Measurements from ENCODE around the gene CENPN. TPM values are rescaled to one million over a fixed set of nuclear protein-coding genes. Genes with fewer than 3 reads are reported as not detected.

CENPN gene
- total RNA-seq, 4 donors from 2014 or later = 1.8 to 8.1 (median 4.2) TPM

DNA sequence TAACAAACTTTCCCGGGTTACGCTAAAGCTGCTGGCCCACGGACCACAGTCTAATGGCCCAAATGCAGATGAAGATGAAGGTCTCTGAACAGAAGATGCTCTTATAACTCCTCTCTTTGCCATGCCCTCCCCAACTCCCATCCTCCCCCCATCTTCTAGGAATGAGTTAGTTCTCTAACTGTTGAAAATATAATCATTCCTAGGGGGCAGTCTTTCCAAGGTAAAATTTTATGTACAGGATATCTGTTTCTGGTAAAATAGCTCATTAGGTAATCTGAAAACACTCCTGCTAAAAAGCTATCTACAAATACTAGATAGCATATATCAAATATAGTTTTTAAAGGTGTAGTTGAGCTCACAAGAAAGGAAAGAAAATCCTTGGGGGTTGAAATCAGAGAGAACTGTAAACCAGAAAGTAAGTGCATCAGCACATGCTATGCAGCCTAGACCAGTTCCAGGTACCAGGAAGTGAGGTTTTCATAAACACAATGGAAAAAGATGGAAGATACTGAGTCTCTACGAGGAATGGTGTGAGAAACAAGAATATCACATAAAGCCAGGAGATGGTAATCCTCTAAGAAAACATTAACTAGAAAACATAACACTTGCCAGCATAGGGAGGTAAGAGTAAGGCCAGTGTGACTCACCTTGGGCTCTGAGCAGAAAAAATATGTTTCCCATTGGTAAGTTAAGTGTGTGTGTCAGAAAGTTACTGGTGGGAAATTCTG, 38.5 kb upstream of the CENPN start:
- Histone ChIP-seq H3K27ac (no peak overlapping the region), H3K9me3 (no peaks in the 10 kb centered on the region), H3K36me3 (peaks cover 0 to 10% (median 0%) of the 10 kb centered on the region in 3 donors), H3K4me1 (no peaks in the 10 kb centered on the region), H3K4me3 (no peak overlapping the region), H3K27me3 (no peaks in the 10 kb centered on the region)
- WGBS, 2 donors = 93 to 96% methylated on average over 4 of the region's 4 CpGs
- TF ChIP-seq, protein P1, sequence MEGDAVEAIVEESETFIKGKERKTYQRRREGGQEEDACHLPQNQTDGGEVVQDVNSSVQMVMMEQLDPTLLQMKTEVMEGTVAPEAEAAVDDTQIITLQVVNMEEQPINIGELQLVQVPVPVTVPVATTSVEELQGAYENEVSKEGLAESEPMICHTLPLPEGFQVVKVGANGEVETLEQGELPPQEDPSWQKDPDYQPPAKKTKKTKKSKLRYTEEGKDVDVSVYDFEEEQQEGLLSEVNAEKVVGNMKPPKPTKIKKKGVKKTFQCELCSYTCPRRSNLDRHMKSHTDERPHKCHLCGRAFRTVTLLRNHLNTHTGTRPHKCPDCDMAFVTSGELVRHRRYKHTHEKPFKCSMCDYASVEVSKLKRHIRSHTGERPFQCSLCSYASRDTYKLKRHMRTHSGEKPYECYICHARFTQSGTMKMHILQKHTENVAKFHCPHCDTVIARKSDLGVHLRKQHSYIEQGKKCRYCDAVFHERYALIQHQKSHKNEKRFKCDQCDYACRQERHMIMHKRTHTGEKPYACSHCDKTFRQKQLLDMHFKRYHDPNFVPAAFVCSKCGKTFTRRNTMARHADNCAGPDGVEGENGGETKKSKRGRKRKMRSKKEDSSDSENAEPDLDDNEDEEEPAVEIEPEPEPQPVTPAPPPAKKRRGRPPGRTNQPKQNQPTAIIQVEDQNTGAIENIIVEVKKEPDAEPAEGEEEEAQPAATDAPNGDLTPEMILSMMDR (IDR thresholded peaks at IDR 0.05) = no peak
- TF ChIP-seq POLR2A (IDR thresholded peaks at IDR 0.05) = no peak
- no peak for TF ChIP-seq EP300 (IDR thresholded peaks at IDR 0.05)
- no peak for DNase-seq (ENCODE audit: low spot score in 2 of 2)

GRCh38 chr16:80969114-80969484, 37.9 kb upstream of the CENPN start:
- no peaks in the 10 kb centered on the region for H3K27me3 ChIP-seq
- H3K4me1 ChIP-seq = no peaks in the 10 kb centered on the region
- WGBS, 2 donors = 93 to 98% methylated on average over 3 of the region's 3 CpGs
- H3K36me3 ChIP-seq = peaks cover 0 to 10% (median 0%) of the 10 kb centered on the region in 3 donors
- no peak overlapping the region for H3K27ac ChIP-seq
- no peaks in the 10 kb centered on the region for H3K9me3 ChIP-seq
- TF ChIP-seq EP300 (IDR thresholded peaks at IDR 0.05) (no peak), POLR2A (IDR thresholded peaks at IDR 0.05) (no peak)
- TF ChIP-seq, protein P1 (IDR thresholded peaks at IDR 0.05) = no peak
- H3K4me3 ChIP-seq = no peak overlapping the region
- no peak for DNase-seq (ENCODE audit: low spot score in 2 of 2)

DNA sequence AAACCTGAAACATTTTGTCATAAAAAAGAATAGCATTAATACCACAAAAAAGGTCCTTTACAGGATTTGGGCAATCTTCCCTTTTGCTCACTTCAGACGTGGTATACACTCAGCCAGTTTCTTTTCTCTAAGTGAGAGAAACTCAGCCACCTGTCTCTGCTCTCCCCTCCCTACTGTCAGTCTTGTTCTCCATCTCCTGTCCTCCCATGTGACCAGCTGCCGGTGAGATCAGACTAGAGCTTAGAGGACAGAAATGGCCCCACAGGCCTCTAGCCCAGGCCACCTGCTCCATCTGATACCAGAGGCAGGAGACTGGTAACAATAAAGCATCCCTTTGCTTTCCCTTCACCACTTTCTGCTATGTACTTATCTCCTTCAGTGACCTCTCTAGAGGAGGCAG, 35.2 kb upstream of the CENPN start:
- H3K4me3 ChIP-seq = no peak overlapping the region
- DNase-seq (ENCODE audit: low spot score in 2 of 2) = no peak
- no peaks in the 10 kb centered on the region for H3K4me1 ChIP-seq
- TF ChIP-seq, protein P1 (IDR thresholded peaks at IDR 0.05) = no peak
- TF ChIP-seq POLR2A (IDR thresholded peaks at IDR 0.05) (no peak), EP300 (IDR thresholded peaks at IDR 0.05) (no peak)
- WGBS, 2 donors = 67 to 70% methylated on average over 2 of the region's 2 CpGs
- H3K27me3 ChIP-seq = no peaks in the 10 kb centered on the region
- peaks cover 0 to 29% (median 0%) of the 10 kb centered on the region in 3 donors for H3K36me3 ChIP-seq
- no peaks in the 10 kb centered on the region for H3K9me3 ChIP-seq
- no peak overlapping the region for H3K27ac ChIP-seq

DNA sequence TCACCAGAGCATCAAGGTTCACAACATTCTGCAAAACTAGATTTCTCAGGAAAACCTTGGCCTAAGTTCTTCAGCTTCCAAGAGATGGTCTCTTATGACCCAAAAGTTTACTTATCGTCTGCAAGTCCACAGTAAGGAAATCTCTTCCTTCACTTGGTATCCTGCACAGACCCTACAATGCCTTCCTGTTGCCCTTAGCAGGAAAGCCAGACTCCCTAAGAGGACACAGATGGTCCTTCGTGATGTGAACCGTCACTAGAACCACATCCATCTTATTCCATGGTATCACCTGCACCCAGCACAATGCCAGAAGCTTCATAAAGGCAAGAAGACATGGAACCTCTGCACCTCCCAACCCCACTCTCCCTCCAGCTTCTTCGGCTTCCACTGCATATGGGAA, 34.4 kb upstream of the CENPN start:
- 85 to 93% methylated on average over 4 of the region's 4 CpGs for WGBS, 2 donors
- no peak for DNase-seq (ENCODE audit: low spot score in 2 of 2)
- peaks cover 0 to 33% (median 0%) of the 10 kb centered on the region in 3 donors for H3K36me3 ChIP-seq
- H3K27ac ChIP-seq = no peak overlapping the region
- H3K27me3 ChIP-seq = no peaks in the 10 kb centered on the region
- H3K4me1 ChIP-seq = no peaks in the 10 kb centered on the region
- TF ChIP-seq POLR2A (IDR thresholded peaks at IDR 0.05) (no peak), EP300 (IDR thresholded peaks at IDR 0.05) (no peak)
- TF ChIP-seq, protein P1 (IDR thresholded peaks at IDR 0.05) = no peak
- no peaks in the 10 kb centered on the region for H3K9me3 ChIP-seq
- H3K4me3 ChIP-seq = no peak overlapping the region

GRCh38 chr16:80973991-80974390, 33.0 kb upstream of the CENPN start:
- TF ChIP-seq POLR2A (IDR thresholded peaks at IDR 0.05) (no peak), EP300 (IDR thresholded peaks at IDR 0.05) (no peak)
- TF ChIP-seq, protein P1 (IDR thresholded peaks at IDR 0.05) = no peak
- 69 to 88% methylated on average over 3 to 4 of the region's 4 CpGs for WGBS, 2 donors

More at GRCh38 chr16:80973991-80974390, 33.0 kb upstream of the CENPN start:
- Histone ChIP-seq H3K9me3 (no peaks in the 10 kb centered on the region), H3K27me3 (no peaks in the 10 kb centered on the region), H3K4me1 (no peaks in the 10 kb centered on the region), H3K36me3 (peaks cover 0 to 47% (median 0%) of the 10 kb centered on the region in 3 donors), H3K27ac (no peak overlapping the region), H3K4me3 (no peak overlapping the region)
- no peak for DNase-seq (ENCODE audit: low spot score in 2 of 2)

All from tibial nerve (tissue), 4 donors.